ENCODE results near the gene CNIH1.

Gene CNIH1

DNA sequence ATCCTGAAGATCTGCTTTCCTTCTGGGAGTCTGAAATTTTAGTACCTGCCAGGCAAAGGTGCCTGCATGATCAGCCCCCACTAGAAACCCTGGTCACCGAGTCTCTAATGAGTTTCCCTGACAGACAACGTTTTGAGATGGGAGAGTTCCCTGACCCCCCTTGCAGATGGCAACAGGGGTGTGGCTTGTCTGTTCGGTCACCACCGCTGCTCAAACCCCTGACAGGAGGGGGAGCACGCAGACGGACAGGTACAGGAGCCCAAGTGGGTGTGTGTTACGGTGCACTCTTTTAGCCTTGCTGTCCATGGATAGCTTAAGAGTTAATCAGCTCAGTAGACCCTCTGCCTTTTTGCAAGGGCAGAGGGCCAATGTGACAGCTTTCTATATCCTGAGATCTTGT is 63.7 kb downstream of the CNIH1 start:
- H3K27me3 ChIP-seq: peaks cover 6% of the 10 kb centered on the region; the same call in 1 of the 2 replicates
- H3K36me3 ChIP-seq: no peaks in the 10 kb centered on the region
- DNase-seq: no peak
- no peaks in the 10 kb centered on the region for H3K9me3 ChIP-seq
- no peak overlapping the region for H3K4me3 ChIP-seq (ENCODE audit: low read depth, low read length)
- TF ChIP-seq, protein P1, sequence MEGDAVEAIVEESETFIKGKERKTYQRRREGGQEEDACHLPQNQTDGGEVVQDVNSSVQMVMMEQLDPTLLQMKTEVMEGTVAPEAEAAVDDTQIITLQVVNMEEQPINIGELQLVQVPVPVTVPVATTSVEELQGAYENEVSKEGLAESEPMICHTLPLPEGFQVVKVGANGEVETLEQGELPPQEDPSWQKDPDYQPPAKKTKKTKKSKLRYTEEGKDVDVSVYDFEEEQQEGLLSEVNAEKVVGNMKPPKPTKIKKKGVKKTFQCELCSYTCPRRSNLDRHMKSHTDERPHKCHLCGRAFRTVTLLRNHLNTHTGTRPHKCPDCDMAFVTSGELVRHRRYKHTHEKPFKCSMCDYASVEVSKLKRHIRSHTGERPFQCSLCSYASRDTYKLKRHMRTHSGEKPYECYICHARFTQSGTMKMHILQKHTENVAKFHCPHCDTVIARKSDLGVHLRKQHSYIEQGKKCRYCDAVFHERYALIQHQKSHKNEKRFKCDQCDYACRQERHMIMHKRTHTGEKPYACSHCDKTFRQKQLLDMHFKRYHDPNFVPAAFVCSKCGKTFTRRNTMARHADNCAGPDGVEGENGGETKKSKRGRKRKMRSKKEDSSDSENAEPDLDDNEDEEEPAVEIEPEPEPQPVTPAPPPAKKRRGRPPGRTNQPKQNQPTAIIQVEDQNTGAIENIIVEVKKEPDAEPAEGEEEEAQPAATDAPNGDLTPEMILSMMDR (IDR thresholded peaks at IDR 0.05; ENCODE audit: low read depth, low read length): no peak
- no peaks in the 10 kb centered on the region for H3K4me1 ChIP-seq

DNA sequence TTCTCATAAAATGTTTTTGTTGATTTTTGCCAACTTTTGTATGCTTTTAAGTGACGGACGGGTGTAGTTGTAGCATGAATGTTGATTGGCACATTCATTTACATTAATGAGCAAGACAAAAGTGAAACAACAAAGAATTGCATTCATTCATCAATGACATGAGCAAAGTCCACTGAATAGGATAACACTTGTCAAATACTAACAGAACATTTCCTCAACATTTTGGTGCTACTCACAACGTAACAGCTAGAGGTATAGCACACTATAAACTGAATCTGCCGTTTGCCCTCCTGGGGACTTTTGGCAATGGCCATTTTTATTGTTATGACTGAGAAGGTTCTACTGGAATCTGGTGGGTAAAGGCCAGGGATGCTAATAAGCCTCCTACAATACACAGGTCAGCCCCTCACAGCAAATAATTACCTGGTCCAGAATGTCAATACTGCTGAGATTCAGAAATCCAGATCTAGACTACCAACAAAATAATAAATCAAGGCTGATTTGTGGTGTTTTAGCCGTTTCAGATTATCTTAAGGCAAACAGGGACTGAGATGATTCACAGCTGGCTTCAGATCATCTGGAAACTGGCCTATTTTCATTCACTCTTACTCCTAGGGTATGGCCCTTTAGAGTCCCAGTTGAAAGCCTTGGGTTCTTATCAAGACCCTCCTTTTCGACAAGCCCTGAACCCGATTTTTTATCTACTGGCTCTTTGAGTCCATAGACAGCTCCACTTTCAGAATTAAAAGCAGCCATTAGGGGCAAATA is 66.9 kb downstream of the CNIH1 start:
- Histone ChIP-seq H3K4me3 (ENCODE audit: low read depth, low read length) (no peak overlapping the region), H3K36me3 (no peaks in the 10 kb centered on the region), H3K9me3 (no peaks in the 10 kb centered on the region), H3K4me1 (no peaks in the 10 kb centered on the region), H3K27me3 (0 out of 2 replicates have a peak, but pooled peaks cover 6% of the 10 kb centered on the region)
- DNase-seq: no peak
- TF ChIP-seq, protein P1 (IDR thresholded peaks at IDR 0.05; ENCODE audit: low read depth, low read length): no peak
